Measurements from ENCODE around the gene NFAT5.

Gene NFAT5

DNA sequence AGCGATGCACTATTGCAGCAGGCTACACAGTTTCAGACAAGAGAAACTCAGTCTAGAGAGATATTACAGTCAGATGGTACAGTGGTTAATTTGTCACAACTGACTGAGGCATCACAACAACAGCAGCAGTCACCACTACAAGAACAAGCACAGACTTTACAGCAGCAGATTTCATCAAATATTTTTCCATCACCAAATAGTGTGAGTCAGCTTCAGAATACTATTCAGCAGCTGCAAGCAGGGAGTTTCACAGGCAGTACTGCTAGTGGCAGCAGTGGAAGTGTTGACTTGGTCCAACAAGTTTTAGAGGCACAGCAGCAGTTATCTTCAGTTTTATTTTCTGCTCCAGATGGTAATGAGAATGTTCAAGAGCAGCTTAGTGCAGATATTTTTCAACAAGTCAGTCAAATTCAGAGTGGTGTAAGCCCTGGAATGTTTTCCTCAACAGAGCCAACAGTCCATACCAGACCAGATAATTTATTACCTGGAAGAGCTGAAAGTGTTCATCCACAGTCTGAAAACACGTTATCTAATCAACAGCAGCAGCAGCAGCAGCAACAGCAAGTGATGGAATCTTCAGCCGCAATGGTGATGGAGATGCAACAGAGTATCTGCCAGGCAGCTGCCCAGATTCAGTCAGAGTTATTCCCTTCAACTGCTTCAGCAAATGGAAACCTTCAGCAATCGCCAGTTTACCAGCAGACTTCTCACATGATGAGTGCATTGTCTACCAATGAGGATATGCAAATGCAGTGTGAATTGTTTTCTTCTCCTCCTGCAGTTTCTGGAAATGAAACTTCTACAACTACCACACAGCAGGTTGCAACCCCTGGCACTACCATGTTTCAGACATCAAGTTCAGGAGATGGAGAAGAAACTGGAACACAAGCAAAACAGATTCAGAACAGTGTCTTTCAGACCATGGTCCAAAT, 126.5 kb downstream of the NFAT5 start:
- H3K9me3 ChIP-seq: no peaks in the 10 kb centered on the region
- no peaks in the 10 kb centered on the region for H3K4me1 ChIP-seq
- no peak overlapping the region for H3K4me3 ChIP-seq (ENCODE audit: low read depth, low read length)
- no peak for TF ChIP-seq CTCF (IDR thresholded peaks at IDR 0.05; ENCODE audit: low read depth, low read length)
- peaks cover 48% of the 10 kb centered on the region for H3K36me3 ChIP-seq
- H3K27me3 ChIP-seq: no peaks in the 10 kb centered on the region
- DNase-seq: no peak

- Histone ChIP-seq H3K4me3 (ENCODE audit: low read depth, low read length) (no peak overlapping the region), H3K4me1 (no peaks in the 10 kb centered on the region), H3K36me3 (peaks cover 48% of the 10 kb centered on the region), H3K9me3 (no peaks in the 10 kb centered on the region), H3K27me3 (no peaks in the 10 kb centered on the region)
- TF ChIP-seq CTCF (IDR thresholded peaks at IDR 0.05; ENCODE audit: low read depth, low read length): no peak
- DNase-seq: no peak
Measured at GRCh38 chr16:69693916-69694315, 128.2 kb downstream of the NFAT5 start.

GRCh38 chr16:69698404-69698803, 132.6 kb downstream of the NFAT5 start:
- Histone ChIP-seq H3K4me3 (ENCODE audit: low read depth, low read length) (no peak overlapping the region), H3K4me1 (no peaks in the 10 kb centered on the region), H3K27me3 (no peaks in the 10 kb centered on the region), H3K36me3 (peaks cover 22% of the 10 kb centered on the region), H3K9me3 (no peaks in the 10 kb centered on the region)
- no peak for DNase-seq
- no peak for TF ChIP-seq CTCF (IDR thresholded peaks at IDR 0.05; ENCODE audit: low read depth, low read length)

- H3K4me3 ChIP-seq (ENCODE audit: low read depth, low read length): no peak overlapping the region
- DNase-seq: no peak
- no peaks in the 10 kb centered on the region for H3K9me3 ChIP-seq
- no peaks in the 10 kb centered on the region for H3K4me1 ChIP-seq
- H3K36me3 ChIP-seq: peaks cover 12% of the 10 kb centered on the region
- TF ChIP-seq CTCF (IDR thresholded peaks at IDR 0.05; ENCODE audit: low read depth, low read length): no peak
- no peaks in the 10 kb centered on the region for H3K27me3 ChIP-seq
Measured at GRCh38 chr16:69699915-69700314, 134.1 kb downstream of the NFAT5 start.

DNA sequence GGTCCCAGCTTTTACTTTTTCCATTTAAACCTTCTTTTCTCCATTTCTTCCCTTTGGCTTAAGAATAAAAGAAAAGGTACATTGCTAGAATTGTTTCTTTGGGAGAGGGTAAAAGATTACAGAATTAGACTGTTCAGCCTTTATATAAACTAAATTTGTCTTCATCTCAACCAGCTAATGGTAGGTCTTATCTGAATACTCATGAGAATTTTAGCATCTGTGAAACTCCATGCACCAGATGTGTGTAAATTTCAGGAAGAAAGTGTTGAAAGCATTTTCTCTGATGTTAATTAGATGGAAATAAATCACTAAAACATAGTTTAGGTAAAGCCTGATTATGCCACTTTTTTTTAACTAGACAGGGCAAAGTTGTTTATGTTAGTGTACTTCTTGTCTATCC, 135.7 kb downstream of the NFAT5 start:
- no peak for DNase-seq

More for the DNA sequence above, 135.7 kb downstream of the NFAT5 start:
- TF ChIP-seq CTCF (IDR thresholded peaks at IDR 0.05; ENCODE audit: low read depth, low read length): no peak
- Histone ChIP-seq H3K36me3 (peaks cover 3% of the 10 kb centered on the region), H3K4me1 (no peaks in the 10 kb centered on the region), H3K9me3 (no peaks in the 10 kb centered on the region), H3K27me3 (no peaks in the 10 kb centered on the region), H3K4me3 (ENCODE audit: low read depth, low read length) (no peak overlapping the region)

All from BE2C (cell line).